ENCODE measurements around the gene NFIB. TPM values are rescaled to one million over a fixed set of nuclear protein-coding genes. Genes with fewer than 3 reads are reported as not detected.

Gene NFIB
- total and polyA plus RNA-seq, 10 of the 15 experiments (the other 5 are each of a cell fraction or from before 2014, with no cell fraction given) = under 0.01 to 0.19 (median 0.05) TPM; not detected in 3

GRCh38 chr9:14294659-14295058, 19.3 kb downstream of the NFIB start (continued):
- no peak for TF ChIP-seq SMC3 (IDR thresholded peaks at IDR 0.05; ENCODE audit: borderline replicate concordance, low read length)
- TF ChIP-seq, protein P1, sequence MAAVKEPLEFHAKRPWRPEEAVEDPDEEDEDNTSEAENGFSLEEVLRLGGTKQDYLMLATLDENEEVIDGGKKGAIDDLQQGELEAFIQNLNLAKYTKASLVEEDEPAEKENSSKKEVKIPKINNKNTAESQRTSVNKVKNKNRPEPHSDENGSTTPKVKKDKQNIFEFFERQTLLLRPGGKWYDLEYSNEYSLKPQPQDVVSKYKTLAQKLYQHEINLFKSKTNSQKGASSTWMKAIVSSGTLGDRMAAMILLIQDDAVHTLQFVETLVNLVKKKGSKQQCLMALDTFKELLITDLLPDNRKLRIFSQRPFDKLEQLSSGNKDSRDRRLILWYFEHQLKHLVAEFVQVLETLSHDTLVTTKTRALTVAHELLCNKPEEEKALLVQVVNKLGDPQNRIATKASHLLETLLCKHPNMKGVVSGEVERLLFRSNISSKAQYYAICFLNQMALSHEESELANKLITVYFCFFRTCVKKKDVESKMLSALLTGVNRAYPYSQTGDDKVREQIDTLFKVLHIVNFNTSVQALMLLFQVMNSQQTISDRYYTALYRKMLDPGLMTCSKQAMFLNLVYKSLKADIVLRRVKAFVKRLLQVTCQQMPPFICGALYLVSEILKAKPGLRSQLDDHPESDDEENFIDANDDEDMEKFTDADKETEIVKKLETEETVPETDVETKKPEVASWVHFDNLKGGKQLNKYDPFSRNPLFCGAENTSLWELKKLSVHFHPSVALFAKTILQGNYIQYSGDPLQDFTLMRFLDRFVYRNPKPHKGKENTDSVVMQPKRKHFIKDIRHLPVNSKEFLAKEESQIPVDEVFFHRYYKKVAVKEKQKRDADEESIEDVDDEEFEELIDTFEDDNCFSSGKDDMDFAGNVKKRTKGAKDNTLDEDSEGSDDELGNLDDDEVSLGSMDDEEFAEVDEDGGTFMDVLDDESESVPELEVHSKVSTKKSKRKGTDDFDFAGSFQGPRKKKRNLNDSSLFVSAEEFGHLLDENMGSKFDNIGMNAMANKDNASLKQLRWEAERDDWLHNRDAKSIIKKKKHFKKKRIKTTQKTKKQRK (IDR thresholded peaks at IDR 0.05; ENCODE audit: low read depth, low read length) = no peak

DNA sequence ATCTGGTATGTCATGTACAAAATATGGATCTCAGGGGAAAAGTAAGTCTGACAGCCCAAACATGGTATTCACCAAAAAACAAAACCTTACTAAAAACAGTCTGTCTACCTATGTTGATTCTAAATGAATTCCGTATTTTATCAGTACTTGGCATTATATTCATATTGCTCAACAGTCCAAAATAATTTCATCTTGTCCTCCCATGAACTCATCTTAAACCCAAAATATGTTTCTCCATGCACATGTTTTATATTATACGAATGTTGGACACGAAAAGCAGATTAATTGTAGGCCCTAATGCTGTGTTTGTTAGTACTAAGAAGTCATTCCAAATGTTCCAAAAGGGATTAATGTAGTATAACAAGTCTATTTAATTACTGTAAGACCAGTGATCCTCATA, 20.1 kb downstream of the NFIB start:
- intact Hi-C loops (cut with micrococcal nuclease; ENCODE audit: unreplicated experiment) (loop anchor here (10.0 kb wide), 1 partner anchor 61 kb away; no protein-coding TSS in a partner anchor), in situ Hi-C loops (cut with MboI) (no loop called here)
- ChIA-PET CTCF (no interaction called here), RAD21 (ENCODE audit: unreplicated experiment) (no interaction called here), POLR2A (no interaction called here), SMC1A (ENCODE audit: uncharacterized antibody, unreplicated experiment) (no interaction called here)
- no peak overlapping the region for H3K27ac ChIP-seq (ENCODE audit: control insufficient read depth, insufficient read depth)
- no peaks in the 10 kb centered on the region for H3K36me3 ChIP-seq (ENCODE audit: control insufficient read depth in 2 of 2, insufficient read depth in 2 of 2, low read length in 1 of 2)
- ATAC-seq (no peak), FAIRE-seq (no peak), DNase-seq (ENCODE audit: low read depth, low spot score) (no peak)
- 37% methylated on average over 3 of the region's 3 CpGs for WGBS (ENCODE audit: insufficient coverage, insufficient replicate concordance, low lambda C conversion rate, missing lambda C conversion rate)
- H3K9me3 ChIP-seq (replicated peaks; ENCODE audit: control insufficient read depth, insufficient read depth, low read length) = no peaks in the 10 kb centered on the region
- H4K20me1 ChIP-seq (ENCODE audit: control insufficient read depth, insufficient read depth) = no peaks in the 10 kb centered on the region
- H3K4me2 ChIP-seq (ENCODE audit: control insufficient read depth, insufficient read depth) = no peak overlapping the region
- H3K79me2 ChIP-seq (ENCODE audit: control insufficient read depth, insufficient read depth, low read length) = no peaks in the 10 kb centered on the region
- no peak overlapping the region for H3K4me3 ChIP-seq
- H3K9ac ChIP-seq (ENCODE audit: control insufficient read depth, insufficient read depth, low read length) = no peak overlapping the region
- H2AFZ ChIP-seq (ENCODE audit: control insufficient read depth, low read depth, low read length) = no peak overlapping the region
- no TSS peak for BruUV-seq (replicated peaks)
- H3K27me3 ChIP-seq (replicated peaks in 1 of 2; ENCODE audit: control insufficient read depth in 2 of 2, insufficient read depth in 2 of 2, low read length in 1 of 2) = no peaks in the 10 kb centered on the region
- no peaks in the 10 kb centered on the region for H3K4me1 ChIP-seq (ENCODE audit: control insufficient read depth, insufficient read depth, low read length)
- TF ChIP-seq MXI1 (IDR thresholded peaks at IDR 0.05; ENCODE audit: low read depth, low read length) (no peak), BHLHE40 (IDR thresholded peaks at IDR 0.05; ENCODE audit: borderline replicate concordance in 1 of 2, low read depth in 2 of 2, low read length in 1 of 2) (no peak), SMC3 (IDR thresholded peaks at IDR 0.05; ENCODE audit: borderline replicate concordance, low read length) (no peak), MAX (IDR thresholded peaks at IDR 0.05; ENCODE audit: low read depth, low read length) (no peak), HDAC6 (IDR thresholded peaks at IDR 0.05; ENCODE audit: unreplicated experiment) (no peak), JUNB (IDR thresholded peaks at IDR 0.05) (no peak), KAT2A (conservative IDR thresholded peaks at IDR 0.05; ENCODE audit: control insufficient read depth, low read depth, low read length) (no peak), HDAC2 (IDR thresholded peaks at IDR 0.05) (no peak), NFYA (IDR thresholded peaks at IDR 0.05; ENCODE audit: borderline replicate concordance, low read depth, low read length) (no peak), CREB1 (IDR thresholded peaks at IDR 0.05; ENCODE audit: low read depth) (no peak), POU2F2 (IDR thresholded peaks at IDR 0.05; ENCODE audit: borderline replicate concordance, low read depth, low read length) (no peak), NR2C1 (IDR thresholded peaks at IDR 0.05) (no peak)
- TF ChIP-seq, protein P2, sequence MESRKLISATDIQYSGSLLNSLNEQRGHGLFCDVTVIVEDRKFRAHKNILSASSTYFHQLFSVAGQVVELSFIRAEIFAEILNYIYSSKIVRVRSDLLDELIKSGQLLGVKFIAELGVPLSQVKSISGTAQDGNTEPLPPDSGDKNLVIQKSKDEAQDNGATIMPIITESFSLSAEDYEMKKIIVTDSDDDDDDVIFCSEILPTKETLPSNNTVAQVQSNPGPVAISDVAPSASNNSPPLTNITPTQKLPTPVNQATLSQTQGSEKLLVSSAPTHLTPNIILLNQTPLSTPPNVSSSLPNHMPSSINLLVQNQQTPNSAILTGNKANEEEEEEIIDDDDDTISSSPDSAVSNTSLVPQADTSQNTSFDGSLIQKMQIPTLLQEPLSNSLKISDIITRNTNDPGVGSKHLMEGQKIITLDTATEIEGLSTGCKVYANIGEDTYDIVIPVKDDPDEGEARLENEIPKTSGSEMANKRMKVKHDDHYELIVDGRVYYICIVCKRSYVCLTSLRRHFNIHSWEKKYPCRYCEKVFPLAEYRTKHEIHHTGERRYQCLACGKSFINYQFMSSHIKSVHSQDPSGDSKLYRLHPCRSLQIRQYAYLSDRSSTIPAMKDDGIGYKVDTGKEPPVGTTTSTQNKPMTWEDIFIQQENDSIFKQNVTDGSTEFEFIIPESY (IDR thresholded peaks at IDR 0.05) = no peak
- TF ChIP-seq, protein P3, sequence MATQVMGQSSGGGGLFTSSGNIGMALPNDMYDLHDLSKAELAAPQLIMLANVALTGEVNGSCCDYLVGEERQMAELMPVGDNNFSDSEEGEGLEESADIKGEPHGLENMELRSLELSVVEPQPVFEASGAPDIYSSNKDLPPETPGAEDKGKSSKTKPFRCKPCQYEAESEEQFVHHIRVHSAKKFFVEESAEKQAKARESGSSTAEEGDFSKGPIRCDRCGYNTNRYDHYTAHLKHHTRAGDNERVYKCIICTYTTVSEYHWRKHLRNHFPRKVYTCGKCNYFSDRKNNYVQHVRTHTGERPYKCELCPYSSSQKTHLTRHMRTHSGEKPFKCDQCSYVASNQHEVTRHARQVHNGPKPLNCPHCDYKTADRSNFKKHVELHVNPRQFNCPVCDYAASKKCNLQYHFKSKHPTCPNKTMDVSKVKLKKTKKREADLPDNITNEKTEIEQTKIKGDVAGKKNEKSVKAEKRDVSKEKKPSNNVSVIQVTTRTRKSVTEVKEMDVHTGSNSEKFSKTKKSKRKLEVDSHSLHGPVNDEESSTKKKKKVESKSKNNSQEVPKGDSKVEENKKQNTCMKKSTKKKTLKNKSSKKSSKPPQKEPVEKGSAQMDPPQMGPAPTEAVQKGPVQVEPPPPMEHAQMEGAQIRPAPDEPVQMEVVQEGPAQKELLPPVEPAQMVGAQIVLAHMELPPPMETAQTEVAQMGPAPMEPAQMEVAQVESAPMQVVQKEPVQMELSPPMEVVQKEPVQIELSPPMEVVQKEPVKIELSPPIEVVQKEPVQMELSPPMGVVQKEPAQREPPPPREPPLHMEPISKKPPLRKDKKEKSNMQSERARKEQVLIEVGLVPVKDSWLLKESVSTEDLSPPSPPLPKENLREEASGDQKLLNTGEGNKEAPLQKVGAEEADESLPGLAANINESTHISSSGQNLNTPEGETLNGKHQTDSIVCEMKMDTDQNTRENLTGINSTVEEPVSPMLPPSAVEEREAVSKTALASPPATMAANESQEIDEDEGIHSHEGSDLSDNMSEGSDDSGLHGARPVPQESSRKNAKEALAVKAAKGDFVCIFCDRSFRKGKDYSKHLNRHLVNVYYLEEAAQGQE (IDR thresholded peaks at IDR 0.05; ENCODE audit: low read depth, low read length) = no peak

Measured in GM12878 (cell line).